H9 (cell line): ENCODE measurements around the gene ST8SIA6. TPM values are rescaled to one million over a fixed set of nuclear protein-coding genes. Genes with fewer than 3 reads are reported as not detected.

ENCODE experiments used
- DNase-seq: peaks from one replicate; pipeline ENCODE4 v3.0.0-alpha.2; 2017
- H2AFZ ChIP-seq: one replicate; pipeline ENCODE4 v1.6.1; 2013; ENCODE audit warnings: mild to moderate bottlenecking, low read length, control low read depth, moderate library complexity
- H2AK5ac ChIP-seq: 2 replicates; pipeline ENCODE4 v1.6.1; 2013; ENCODE audit warnings: low read length, control low read depth, mixed read lengths; ENCODE audit not compliant: insufficient read length
- H2BK120ac ChIP-seq: one replicate; pipeline ENCODE4 v1.6.1; 2013; ENCODE audit warnings: low read depth, mild to moderate bottlenecking, low read length, control low read depth, inconsistent platforms; ENCODE audit not compliant: poor library complexity, severe bottlenecking
- H2BK12ac ChIP-seq: 2 replicates; pipeline ENCODE4 v1.6.1; 2013; ENCODE audit warnings: low read length, control low read depth, mixed read lengths, low read depth; ENCODE audit not compliant: insufficient read length
- H2BK15ac ChIP-seq: 2 replicates; pipeline ENCODE4 v1.6.1; 2013; ENCODE audit warnings: low read depth, low read length, control low read depth
- H2BK20ac ChIP-seq: one replicate; pipeline ENCODE4 v1.6.1; 2013; ENCODE audit warnings: low read depth, mild to moderate bottlenecking, low read length, control low read depth, inconsistent platforms; ENCODE audit not compliant: poor library complexity, severe bottlenecking
- H2BK5ac ChIP-seq: 2 replicates; pipeline ENCODE4 v1.6.1; 2013; ENCODE audit warnings: low read length, control low read depth, mixed read lengths; ENCODE audit not compliant: insufficient read length
- H3K14ac ChIP-seq: 2 replicates; pipeline ENCODE4 v1.6.1; 2013; ENCODE audit warnings: low read length, control low read depth; ENCODE audit not compliant: insufficient read depth
- H3K18ac ChIP-seq: 2 replicates; pipeline ENCODE4 v1.6.1; 2013; ENCODE audit warnings: low read depth, mild to moderate bottlenecking, mixed read lengths, low read length, control low read depth; ENCODE audit not compliant: insufficient read length
- H3K23ac ChIP-seq: 2 replicates; pipeline ENCODE4 v1.6.1; 2013; ENCODE audit warnings: low read length, control low read depth, mixed read lengths, low read depth; ENCODE audit not compliant: insufficient read length
- H3K23me2 ChIP-seq: 2 replicates; pipeline ENCODE4 v1.6.1; 2013; ENCODE audit warnings: low read depth, mild to moderate bottlenecking, mixed read lengths, low read length, control low read depth; ENCODE audit not compliant: insufficient read length, poor library complexity, severe bottlenecking
- H3K27ac ChIP-seq: 2 replicates; pipeline ENCODE4 v1.5.1; 2013; ENCODE audit warnings: low read length, control low read depth, mixed read lengths, low read depth; ENCODE audit not compliant: insufficient read length
- H3K27me3 ChIP-seq: 2 replicates; pipeline ENCODE4 v1.6.1; 2013; ENCODE audit warnings: low read length, control low read depth, inconsistent platforms; ENCODE audit not compliant: insufficient read depth
- H3K4ac ChIP-seq: 2 replicates; pipeline ENCODE4 v1.6.1; 2013; ENCODE audit warnings: low read depth, mild to moderate bottlenecking, control low read depth, inconsistent platforms, low read length, moderate library complexity
- H3K4me1 ChIP-seq: 2 replicates; pipeline ENCODE4 v1.6.1; 2013; ENCODE audit warnings: low read length, control low read depth, inconsistent platforms; ENCODE audit not compliant: insufficient read depth
- H3K4me2 ChIP-seq: 2 replicates; pipeline ENCODE4 v1.6.1; 2013; ENCODE audit warnings: low read length, control low read depth, mixed read lengths; ENCODE audit not compliant: insufficient read length, insufficient read depth
- H3K56ac ChIP-seq: 2 replicates; pipeline ENCODE4 v1.6.1; 2013; ENCODE audit warnings: low read depth, mild to moderate bottlenecking, mixed read lengths, low read length, control low read depth; ENCODE audit not compliant: insufficient read length
- H3K79me1 ChIP-seq: 2 replicates; pipeline ENCODE4 v1.6.1; 2013; ENCODE audit warnings: low read depth, mild to moderate bottlenecking, moderate library complexity, low read length, control low read depth, inconsistent platforms; ENCODE audit not compliant: insufficient read depth, poor library complexity, severe bottlenecking
- H3K79me2 ChIP-seq: 2 replicates; pipeline ENCODE4 v1.6.1; 2013; ENCODE audit warnings: low read length, control low read depth, inconsistent platforms; ENCODE audit not compliant: insufficient read depth
- H3K9ac ChIP-seq: 2 replicates; pipeline ENCODE4 v1.6.1; 2013; ENCODE audit warnings: low read length, control low read depth, mixed read lengths; ENCODE audit not compliant: insufficient read length; ENCODE audit errors: extremely low read depth
- H3K9me3 ChIP-seq: one replicate; pipeline ENCODE4 v1.6.1; 2013; ENCODE audit warnings: low read depth, low read length, inconsistent platforms; ENCODE audit not compliant: control insufficient read depth
- H3T11ph ChIP-seq: one replicate; pipeline ENCODE4 v1.6.1; 2013; ENCODE audit warnings: mild to moderate bottlenecking, low read length, control low read depth, inconsistent platforms
- H4K20me1 ChIP-seq: one replicate; pipeline ENCODE4 v1.6.1; 2013; ENCODE audit not compliant: control insufficient read depth, insufficient read length, insufficient read depth
- H4K5ac ChIP-seq: 2 replicates; pipeline ENCODE4 v1.6.1; 2013; ENCODE audit warnings: low read depth, mild to moderate bottlenecking, mixed read lengths, low read length, control low read depth; ENCODE audit not compliant: insufficient read length
- H4K8ac ChIP-seq: replicated peaks from 2 replicates; pipeline ENCODE4 v1.6.1; 2013; ENCODE audit warnings: low read length, control low read depth, mixed read lengths, low read depth; ENCODE audit not compliant: insufficient read length
- H4K91ac ChIP-seq: 2 replicates; pipeline ENCODE4 v1.6.1; 2013; ENCODE audit warnings: low read depth, mild to moderate bottlenecking, moderate library complexity, mixed read lengths, low read length, control low read depth; ENCODE audit not compliant: insufficient read length
- H3K27ac Mint-ChIP-seq, 3 experiments: 2 replicates in 2 of 3; 3 replicates in 1 of 3; pipeline ENCODE4 v1.8.0; 2020 to 2021; ENCODE audit warnings: mixed read lengths in 3 of 3, mild to moderate bottlenecking in 1 of 3, moderate library complexity in 1 of 3
- H3K27me3 Mint-ChIP-seq: 2 replicates; pipeline ENCODE4 v1.8.0; 2021; ENCODE audit warnings: low read depth, mild to moderate bottlenecking, moderate library complexity, mixed read lengths
- H3K36me3 Mint-ChIP-seq, 3 experiments: 2 replicates in 2 of 3; 3 replicates in 1 of 3; pipeline ENCODE4 v1.8.0; 2020 to 2021; ENCODE audit warnings: low read depth in 3 of 3, mixed read lengths in 3 of 3; ENCODE audit not compliant: insufficient read depth in 1 of 3
- H3K4me1 Mint-ChIP-seq, 2 experiments: 2 replicates each; pipeline ENCODE4 v1.8.0; 2020; ENCODE audit warnings: mixed read lengths in 2 of 2
- H3K4me3 Mint-ChIP-seq, 2 experiments: 2 replicates in 1 of 2; 3 replicates in 1 of 2; pipeline ENCODE4 v1.8.0; 2020 to 2021; ENCODE audit warnings: mild to moderate bottlenecking in 2 of 2, mixed read lengths in 2 of 2, moderate library complexity in 1 of 2
- H3K9me3 Mint-ChIP-seq, 2 experiments: 2 replicates in 1 of 2; 3 replicates in 1 of 2; pipeline ENCODE4 v1.8.0; 2020; ENCODE audit warnings: mild to moderate bottlenecking in 2 of 2, mixed read lengths in 2 of 2, moderate library complexity in 1 of 2
- CTCF ChIP-seq: fragments of 200-600 bp; sonication (generic); conservative IDR thresholded peaks from 3 replicates; pipeline ENCODE4 v1.8.0; 2021; ENCODE audit warnings: antibody characterized with exemption, mild to moderate bottlenecking
- WGBS: extraction: QIAGEN DNeasy Blood & Tissue Kit; methylation state at CpG from one replicate; pipeline ENCODE4 v1.1.7; 2013; ENCODE audit warnings: missing lambda C conversion rate, low lambda C conversion rate, mixed read lengths; ENCODE audit not compliant: insufficient read length; ENCODE audit errors: extremely low coverage; 5-methylcytosine and 5-hydroxymethylcytosine counted together
- total RNA-seq: library from RNA; stranded (reverse); gene quantifications from 2 replicates; pipeline ENCODE4 v1.2.1, GENCODE V29; 2021

ST8SIA6 gene
- total RNA-seq, 1 experiment from 2014 or later: 0.37 TPM

DNA sequence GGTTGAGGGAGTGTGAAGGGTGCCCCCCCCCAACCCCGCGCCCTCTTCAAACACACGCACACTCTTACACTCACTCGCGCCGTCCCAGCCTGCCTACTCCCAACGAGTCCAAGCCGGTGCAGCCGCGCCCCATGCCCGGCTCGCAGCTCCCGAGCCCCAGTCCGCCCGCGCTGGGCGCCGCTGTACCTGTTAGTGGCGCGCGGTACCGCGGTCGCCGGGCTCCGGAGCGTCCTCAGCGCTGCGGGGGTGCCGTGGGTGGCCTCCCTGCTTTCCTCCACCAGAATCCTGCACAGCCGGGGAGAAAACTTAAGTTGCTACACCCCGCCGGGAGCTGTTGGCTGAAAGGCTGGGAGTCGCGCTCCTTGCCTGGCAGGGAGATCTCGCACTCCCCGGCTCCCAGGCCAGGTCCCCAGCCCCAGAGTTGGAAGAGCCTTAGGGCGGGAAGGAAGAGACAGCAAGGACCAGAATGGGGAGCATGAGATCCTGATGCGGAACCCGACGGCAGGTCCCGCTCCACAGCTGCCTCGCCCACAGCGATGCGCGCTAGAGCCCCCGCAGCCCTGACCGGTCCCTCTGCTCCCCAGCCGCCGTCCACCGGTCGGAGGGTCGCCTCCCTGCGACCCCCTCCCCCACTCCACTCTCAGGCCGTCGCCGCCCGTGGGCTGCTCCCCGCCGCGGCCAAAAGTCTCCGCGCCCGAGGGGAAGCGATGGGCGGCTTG is 863 bp downstream of the ST8SIA6 start:
- Histone ChIP-seq H3K4ac (no peak overlapping the region), H4K20me1 (no peaks in the 10 kb centered on the region), H3K18ac (peak overlapping the region; percentile 46), H3K9ac (no peak overlapping the region), H2BK20ac (no peak overlapping the region), H3K23me2 (peaks cover 11% of the 10 kb centered on the region), H2BK12ac (no peak overlapping the region), H2AFZ (no peak overlapping the region), H4K8ac (no peak overlapping the region), H3K56ac (no peak overlapping the region), H4K91ac (no peak overlapping the region), H2BK15ac (no peak overlapping the region), H2BK5ac (no peak overlapping the region), H4K5ac (no peak overlapping the region), H3K79me1 (no peaks in the 10 kb centered on the region), H3K14ac (peak overlapping the region; percentile 85; the same call in 1 of the 2 replicates), H3K79me2 (no peaks in the 10 kb centered on the region), H3T11ph (no peak overlapping the region), H3K4me2 (peak overlapping the region; percentile 44), H3K4me1 (no peaks in the 10 kb centered on the region; the same call in 1 of the 2 replicates), H2AK5ac (no peak overlapping the region), H3K23ac (no peak overlapping the region), H3K9me3 (peaks cover 5% of the 10 kb centered on the region), H2BK120ac (no peak overlapping the region), H3K27me3 (peaks cover 10% of the 10 kb centered on the region), H3K27ac (no peak overlapping the region)
- Mint-ChIP-seq H3K27ac (no peak overlapping the region), H3K27me3 (peaks cover 49% of the 10 kb centered on the region), H3K36me3 (peaks cover 12 to 28% (median 17%) of the 10 kb centered on the region in 3 experiments), H3K4me1 (peaks cover 25 to 40% of the 10 kb centered on the region in 2 experiments), H3K4me3 (peak overlapping the region; percentile 70 to 89), H3K9me3 (peaks cover 20% of the 10 kb centered on the region in 2 experiments)
- TF ChIP-seq CTCF: no peak
- peak; percentile 68 for DNase-seq
- no CpG with 5 or more reads among the region's 66 CpGs for WGBS
